HCT116 (cell line): Measurements from ENCODE around the gene POLD2.

Experiments used
- POLR2A ChIP-seq: IDR thresholded peaks from 2 replicates; pipeline ENCODE4 v1.7.0; 2011; ENCODE audit warnings: borderline replicate concordance; ENCODE audit not compliant: insufficient read depth, insufficient read length; ENCODE audit errors: extremely low read depth
- POLR2AphosphoS5 ChIP-seq: IDR thresholded peaks from 2 replicates; pipeline ENCODE4 v1.6.1; 2011; ENCODE audit warnings: mild to moderate bottlenecking, low read depth, low read length, moderate library complexity
- SRF ChIP-seq: IDR thresholded peaks from 2 replicates; pipeline ENCODE4 v1.6.1; 2012; ENCODE audit warnings: low read depth
- YY1 ChIP-seq: IDR thresholded peaks from 2 replicates; pipeline ENCODE4 v1.6.1; 2011; ENCODE audit warnings: low read length, low read depth, moderate library complexity, mild to moderate bottlenecking; ENCODE audit not compliant: insufficient replicate concordance; ENCODE audit errors: extremely low read depth
- TF ChIP-seq, protein P1 (sequence below), 3 experiments: fragments of 200-600 bp in 1 of 3; sonication (generic) in 1 of 3; IDR thresholded peaks in 2 of 3; conservative IDR thresholded peaks in 1 of 3; 2 replicates each; pipeline ENCODE4 v1.5.1; 2012 to 2017; ENCODE audit warnings: low read depth in 2 of 3, low read length in 2 of 3, antibody characterized with exemption in 1 of 3, borderline replicate concordance in 1 of 3, control low read depth in 1 of 3, mild to moderate bottlenecking in 1 of 3, mixed read lengths in 1 of 3, mixed run types in 1 of 3, moderate library complexity in 1 of 3; ENCODE audit not compliant: insufficient read depth in 1 of 3
- TF ChIP-seq, protein P2 (sequence below): IDR thresholded peaks from 2 replicates; pipeline ENCODE4 v1.6.1; 2012
- TF ChIP-seq, protein P3 (sequence below): IDR thresholded peaks from 2 replicates; pipeline ENCODE4 v1.6.1; 2012

DNA sequence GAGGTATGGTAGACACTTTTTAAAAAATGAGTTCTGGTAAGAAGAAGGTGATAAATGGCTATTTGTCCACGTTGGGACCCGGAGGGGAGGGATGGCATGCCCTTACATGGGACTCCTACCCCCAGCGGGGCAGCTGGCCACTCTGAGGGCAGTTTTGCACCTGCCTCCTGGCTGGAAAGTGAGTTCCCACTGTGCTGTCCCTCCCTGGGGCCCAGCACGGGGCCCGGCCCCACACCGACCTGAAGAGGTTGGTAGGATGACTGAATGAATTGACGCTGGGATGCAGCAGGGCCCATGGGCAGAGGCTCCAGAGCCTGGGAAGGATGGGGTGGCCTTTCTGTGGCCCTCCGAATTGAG lies 19.8 kb downstream of the POLD2 start:
- TF ChIP-seq, protein P1, sequence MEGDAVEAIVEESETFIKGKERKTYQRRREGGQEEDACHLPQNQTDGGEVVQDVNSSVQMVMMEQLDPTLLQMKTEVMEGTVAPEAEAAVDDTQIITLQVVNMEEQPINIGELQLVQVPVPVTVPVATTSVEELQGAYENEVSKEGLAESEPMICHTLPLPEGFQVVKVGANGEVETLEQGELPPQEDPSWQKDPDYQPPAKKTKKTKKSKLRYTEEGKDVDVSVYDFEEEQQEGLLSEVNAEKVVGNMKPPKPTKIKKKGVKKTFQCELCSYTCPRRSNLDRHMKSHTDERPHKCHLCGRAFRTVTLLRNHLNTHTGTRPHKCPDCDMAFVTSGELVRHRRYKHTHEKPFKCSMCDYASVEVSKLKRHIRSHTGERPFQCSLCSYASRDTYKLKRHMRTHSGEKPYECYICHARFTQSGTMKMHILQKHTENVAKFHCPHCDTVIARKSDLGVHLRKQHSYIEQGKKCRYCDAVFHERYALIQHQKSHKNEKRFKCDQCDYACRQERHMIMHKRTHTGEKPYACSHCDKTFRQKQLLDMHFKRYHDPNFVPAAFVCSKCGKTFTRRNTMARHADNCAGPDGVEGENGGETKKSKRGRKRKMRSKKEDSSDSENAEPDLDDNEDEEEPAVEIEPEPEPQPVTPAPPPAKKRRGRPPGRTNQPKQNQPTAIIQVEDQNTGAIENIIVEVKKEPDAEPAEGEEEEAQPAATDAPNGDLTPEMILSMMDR (IDR thresholded peaks at IDR 0.05 in 2 of 3, conservative IDR thresholded peaks at IDR 0.05 in 1 of 3; ENCODE audit: borderline replicate concordance in 1 of 3, insufficient read depth in 1 of 3, low read depth in 2 of 3, low read length in 2 of 3): no peak
- TF ChIP-seq, protein P2, sequence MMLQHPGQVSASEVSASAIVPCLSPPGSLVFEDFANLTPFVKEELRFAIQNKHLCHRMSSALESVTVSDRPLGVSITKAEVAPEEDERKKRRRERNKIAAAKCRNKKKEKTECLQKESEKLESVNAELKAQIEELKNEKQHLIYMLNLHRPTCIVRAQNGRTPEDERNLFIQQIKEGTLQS: no peak
- TF ChIP-seq POLR2AphosphoS5 (no peak), POLR2A (no peak), YY1 (no peak), SRF (no peak)
- TF ChIP-seq, protein P3, sequence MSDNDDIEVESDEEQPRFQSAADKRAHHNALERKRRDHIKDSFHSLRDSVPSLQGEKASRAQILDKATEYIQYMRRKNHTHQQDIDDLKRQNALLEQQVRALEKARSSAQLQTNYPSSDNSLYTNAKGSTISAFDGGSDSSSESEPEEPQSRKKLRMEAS: no peak
